OCI-M1 (cell line): ENCODE measurements around the gene WNT9A.
"Not testable (repeated sequence)": the region's sequence is repeated elsewhere in the genome, so short reads cannot be mapped to it uniquely, and the experiment has no call there.

ENCODE experiments used
- DNase-seq: peaks from one replicate; lab custom pipeline; 2025; lab: John Stamatoyannopoulos, UW

WNT9A gene

GRCh38 chr1:227886503-227886961 is 61.2 kb downstream of the WNT9A start:
- no peak for DNase-seq

GRCh38 chr1:227885648-227886502 is 61.9 kb downstream of the WNT9A start:
- DNase-seq = peak; percentile 6

GRCh38 chr1:227885135-227885647 is 62.5 kb downstream of the WNT9A start:
- DNase-seq = no peak

GRCh38 chr1:227884370-227885134 is 63.2 kb downstream of the WNT9A start:
- no peak for DNase-seq

GRCh38 chr1:227883641-227884301 is 64.0 kb downstream of the WNT9A start:
- no peak for DNase-seq

- no peak for DNase-seq
Measured at GRCh38 chr1:227883073-227883520, 64.6 kb downstream of the WNT9A start.

- no peak for DNase-seq
Measured at GRCh38 chr1:227880342-227880924, 67.3 kb downstream of the WNT9A start.

GRCh38 chr1:227877810-227878209 is 69.9 kb downstream of the WNT9A start:
- DNase-seq = not testable (repeated sequence)

- DNase-seq = not testable (repeated sequence)
Measured at GRCh38 chr1:227871892-227872291, 75.8 kb downstream of the WNT9A start.

GRCh38 chr1:227870366-227870765 is 77.4 kb downstream of the WNT9A start:
- DNase-seq = no peak

- DNase-seq = no peak
Measured at GRCh38 chr1:227869851-227870305, 77.9 kb downstream of the WNT9A start.

GRCh38 chr1:227869279-227869842 is 78.4 kb downstream of the WNT9A start:
- no peak for DNase-seq
